ENCODE results near the gene TMEM184B.

The TMEM184B gene

GRCh38 chr22:38314051-38314932 lies 41.5 kb upstream of the TMEM184B start:
- peaks cover 64% of the 10 kb centered on the region for H3K4me1 ChIP-seq (ENCODE audit: control insufficient read depth, insufficient read depth, low read length, unreplicated experiment)
- peak overlapping the region; percentile 98 for H3K27ac ChIP-seq (ENCODE audit: low read depth, low read length)
- H3K36me3 ChIP-seq (ENCODE audit: insufficient read depth, low read length): peaks cover 10% of the 10 kb centered on the region; the same call in 1 of the 2 replicates
- H3K4me3 ChIP-seq (ENCODE audit: low read depth, low read length): peak overlapping the region; percentile 94
- no peak overlapping the region for H2AFZ ChIP-seq (ENCODE audit: low read length, unreplicated experiment)
- peaks cover 75% of the 10 kb centered on the region for H3K79me2 ChIP-seq (ENCODE audit: control insufficient read depth, insufficient read depth, low read length, unreplicated experiment)
- no peaks in the 10 kb centered on the region for H3K27me3 ChIP-seq (ENCODE audit: insufficient read depth, low read length)

DNA sequence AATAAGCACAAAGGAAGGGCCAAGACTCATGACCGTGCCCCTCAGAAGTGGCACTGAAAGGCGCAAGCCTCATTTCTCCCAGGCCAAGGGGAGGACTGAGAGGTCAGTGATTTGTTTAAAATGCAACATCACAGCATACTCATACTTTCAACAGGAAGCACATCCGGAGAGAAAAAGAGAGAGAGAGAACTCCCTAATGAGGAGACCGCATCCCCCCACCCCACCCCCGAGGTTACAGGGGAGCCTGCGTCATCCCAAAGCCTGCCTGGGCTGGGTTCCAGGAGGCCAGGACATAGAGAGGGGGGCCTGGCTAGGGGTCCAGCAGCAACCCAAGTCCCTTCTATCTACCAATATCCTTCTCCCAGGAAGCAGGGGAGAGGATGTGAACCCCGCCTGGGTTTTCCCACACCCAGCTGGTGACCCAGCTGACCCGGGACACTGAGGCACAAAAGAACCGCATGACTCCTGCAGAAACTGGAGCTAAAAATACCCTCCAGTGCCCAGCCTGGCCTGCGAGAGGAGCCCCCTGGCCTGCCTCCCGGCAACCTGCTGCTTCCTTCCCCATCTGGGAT lies 40.7 kb upstream of the TMEM184B start:
- H2AFZ ChIP-seq (ENCODE audit: low read length, unreplicated experiment): no peak overlapping the region
- H3K27me3 ChIP-seq (ENCODE audit: insufficient read depth, low read length): no peaks in the 10 kb centered on the region
- H3K36me3 ChIP-seq (ENCODE audit: insufficient read depth, low read length): peaks cover 10% of the 10 kb centered on the region; the same call in 1 of the 2 replicates
- H3K27ac ChIP-seq (ENCODE audit: low read depth, low read length): peak overlapping the region; percentile 98
- H3K4me1 ChIP-seq (ENCODE audit: control insufficient read depth, insufficient read depth, low read length, unreplicated experiment): peaks cover 61% of the 10 kb centered on the region
- H3K79me2 ChIP-seq (ENCODE audit: control insufficient read depth, insufficient read depth, low read length, unreplicated experiment): peaks cover 83% of the 10 kb centered on the region
- peak overlapping the region; percentile 94 for H3K4me3 ChIP-seq (ENCODE audit: low read depth, low read length)

DNA sequence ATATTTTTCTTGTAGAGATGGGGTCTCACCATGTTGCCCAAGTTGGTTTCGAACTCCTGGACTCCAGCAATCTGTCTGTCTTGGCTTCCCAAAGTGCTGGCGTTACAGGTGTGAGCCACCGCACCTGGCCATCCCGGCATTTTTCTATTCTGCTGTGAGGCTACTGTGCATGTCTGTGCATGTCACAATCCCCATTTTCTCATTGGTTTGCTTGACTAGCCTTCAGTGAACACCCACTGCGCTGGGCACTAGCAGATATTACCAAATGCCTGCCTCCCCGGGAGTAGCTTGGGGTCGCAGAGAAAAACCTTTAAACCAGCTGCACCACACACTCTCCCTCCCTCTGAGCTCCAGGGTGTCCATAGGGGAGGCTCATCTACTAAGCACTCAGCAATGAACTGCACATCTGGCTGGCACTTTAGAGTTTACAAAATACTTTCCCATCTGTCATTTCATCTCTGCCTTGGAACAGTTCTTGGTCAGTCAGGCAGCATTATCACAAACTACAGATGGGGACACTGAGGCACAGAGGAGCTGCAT lies 39.5 kb upstream of the TMEM184B start:
- H3K27me3 ChIP-seq (ENCODE audit: insufficient read depth, low read length): no peaks in the 10 kb centered on the region
- H3K27ac ChIP-seq (ENCODE audit: low read depth, low read length): peak overlapping the region; percentile 98
- peaks cover 95% of the 10 kb centered on the region for H3K79me2 ChIP-seq (ENCODE audit: control insufficient read depth, insufficient read depth, low read length, unreplicated experiment)
- H3K4me3 ChIP-seq (ENCODE audit: low read depth, low read length): peak overlapping the region; percentile 94
- H3K36me3 ChIP-seq (ENCODE audit: insufficient read depth, low read length): peaks cover 10% of the 10 kb centered on the region; the same call in 1 of the 2 replicates
- H3K4me1 ChIP-seq (ENCODE audit: control insufficient read depth, insufficient read depth, low read length, unreplicated experiment): peaks cover 53% of the 10 kb centered on the region
- no peak overlapping the region for H2AFZ ChIP-seq (ENCODE audit: low read length, unreplicated experiment)

- Histone ChIP-seq H3K4me3 (ENCODE audit: low read depth, low read length) (peak overlapping the region; percentile 31; the same call in 1 of the 2 replicates), H2AFZ (ENCODE audit: low read length, unreplicated experiment) (no peak overlapping the region), H3K36me3 (ENCODE audit: insufficient read depth, low read length) (peaks cover 10% of the 10 kb centered on the region; the same call in 1 of the 2 replicates), H3K4me1 (ENCODE audit: control insufficient read depth, insufficient read depth, low read length, unreplicated experiment) (peaks cover 54% of the 10 kb centered on the region), H3K27me3 (ENCODE audit: insufficient read depth, low read length) (no peaks in the 10 kb centered on the region), H3K27ac (ENCODE audit: low read depth, low read length) (peak overlapping the region; percentile 83), H3K79me2 (ENCODE audit: control insufficient read depth, insufficient read depth, low read length, unreplicated experiment) (peaks cover 95% of the 10 kb centered on the region)
Observed at GRCh38 chr22:38311323-38311620, 38.5 kb upstream of the TMEM184B start.

DNA sequence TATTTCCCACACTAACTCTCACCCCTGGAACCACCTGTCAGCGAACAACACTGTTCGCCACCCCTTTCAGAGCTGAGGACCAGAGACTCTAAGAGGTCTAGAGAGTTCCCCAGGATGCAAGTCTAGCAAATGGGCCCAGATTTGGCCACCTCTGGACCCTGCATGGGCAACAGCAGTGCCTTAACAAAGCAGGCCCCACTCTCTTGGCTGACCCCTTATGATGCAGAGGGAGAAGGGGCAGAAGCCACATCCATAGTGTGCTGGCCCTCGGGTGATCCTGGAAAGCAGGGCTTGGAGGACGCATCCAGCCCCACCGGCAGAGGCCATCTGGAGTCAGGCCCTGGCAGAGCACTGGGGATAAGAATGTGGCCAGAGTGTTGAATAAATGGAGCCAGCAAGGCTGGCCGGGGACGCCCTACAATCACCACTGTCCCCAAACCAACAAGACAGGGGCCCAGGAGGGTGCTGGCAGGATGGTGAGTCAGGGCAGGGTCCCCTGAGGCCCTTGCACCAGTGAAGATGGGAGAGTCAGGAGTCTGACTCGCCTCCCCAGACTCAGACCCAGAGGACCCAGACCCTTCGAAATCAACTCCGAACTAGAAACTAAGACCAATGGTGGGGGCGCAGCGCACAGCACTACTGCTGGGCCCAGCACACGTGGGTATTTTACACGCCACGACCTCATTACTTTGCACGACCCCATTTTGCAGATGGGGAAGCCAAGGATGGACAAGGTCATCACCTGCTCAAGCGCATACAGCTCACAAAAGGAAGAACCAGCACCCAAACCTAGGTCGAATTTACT lies 37.9 kb upstream of the TMEM184B start:
- H3K4me3 ChIP-seq (ENCODE audit: low read depth, low read length): peak overlapping the region; percentile 31; the same call in 1 of the 2 replicates
- peak overlapping the region; percentile 83 for H3K27ac ChIP-seq (ENCODE audit: low read depth, low read length)
- H3K36me3 ChIP-seq (ENCODE audit: insufficient read depth, low read length): peaks cover 10% of the 10 kb centered on the region; the same call in 1 of the 2 replicates
- no peaks in the 10 kb centered on the region for H3K27me3 ChIP-seq (ENCODE audit: insufficient read depth, low read length)
- H3K79me2 ChIP-seq (ENCODE audit: control insufficient read depth, insufficient read depth, low read length, unreplicated experiment): peaks cover 95% of the 10 kb centered on the region
- H3K4me1 ChIP-seq (ENCODE audit: control insufficient read depth, insufficient read depth, low read length, unreplicated experiment): peaks cover 59% of the 10 kb centered on the region
- no peak overlapping the region for H2AFZ ChIP-seq (ENCODE audit: low read length, unreplicated experiment)

- Histone ChIP-seq H3K27ac (ENCODE audit: low read depth, low read length) (peak overlapping the region; percentile 83), H3K4me1 (ENCODE audit: control insufficient read depth, insufficient read depth, low read length, unreplicated experiment) (peaks cover 64% of the 10 kb centered on the region), H3K4me3 (ENCODE audit: low read depth, low read length) (peak overlapping the region; percentile 31; the same call in 1 of the 2 replicates), H3K27me3 (ENCODE audit: insufficient read depth, low read length) (no peaks in the 10 kb centered on the region), H3K79me2 (ENCODE audit: control insufficient read depth, insufficient read depth, low read length, unreplicated experiment) (peaks cover 94% of the 10 kb centered on the region), H3K36me3 (ENCODE audit: insufficient read depth, low read length) (peaks cover 10% of the 10 kb centered on the region; the same call in 1 of the 2 replicates), H2AFZ (ENCODE audit: low read length, unreplicated experiment) (no peak overlapping the region)
Observed at GRCh38 chr22:38309614-38310517, 37.1 kb upstream of the TMEM184B start.

- Histone ChIP-seq H3K4me1 (ENCODE audit: control insufficient read depth, insufficient read depth, low read length, unreplicated experiment) (peaks cover 64% of the 10 kb centered on the region), H3K27ac (ENCODE audit: low read depth, low read length) (no peak overlapping the region), H3K27me3 (ENCODE audit: insufficient read depth, low read length) (no peaks in the 10 kb centered on the region), H3K36me3 (ENCODE audit: insufficient read depth, low read length) (peaks cover 10% of the 10 kb centered on the region; the same call in 1 of the 2 replicates), H3K79me2 (ENCODE audit: control insufficient read depth, insufficient read depth, low read length, unreplicated experiment) (peaks cover 94% of the 10 kb centered on the region), H3K4me3 (ENCODE audit: low read depth, low read length) (no peak overlapping the region), H2AFZ (ENCODE audit: low read length, unreplicated experiment) (no peak overlapping the region)
Observed at GRCh38 chr22:38308791-38309498, 36.1 kb upstream of the TMEM184B start.

- H3K36me3 ChIP-seq (ENCODE audit: insufficient read depth, low read length): peaks cover 5% of the 10 kb centered on the region; the same call in 1 of the 2 replicates
Observed at GRCh38 chr22:38305471-38306448, 33.0 kb upstream of the TMEM184B start.

More at GRCh38 chr22:38305471-38306448, 33.0 kb upstream of the TMEM184B start:
- Histone ChIP-seq H2AFZ (ENCODE audit: low read length, unreplicated experiment) (no peak overlapping the region), H3K4me1 (ENCODE audit: control insufficient read depth, insufficient read depth, low read length, unreplicated experiment) (peaks cover 39% of the 10 kb centered on the region), H3K4me3 (ENCODE audit: low read depth, low read length) (no peak overlapping the region), H3K79me2 (ENCODE audit: control insufficient read depth, insufficient read depth, low read length, unreplicated experiment) (peaks cover 84% of the 10 kb centered on the region), H3K27me3 (ENCODE audit: insufficient read depth, low read length) (no peaks in the 10 kb centered on the region), H3K27ac (ENCODE audit: low read depth, low read length) (peak overlapping the region; percentile 54)

Data from ACC112 (cell line).